ENCODE measurements around the gene CYTH3. TPM values are rescaled to one million over a fixed set of nuclear protein-coding genes. Genes with fewer than 3 reads are reported as not detected.
"Not testable (repeated sequence)": the region's sequence is repeated elsewhere in the genome, so short reads cannot be mapped to it uniquely, and the experiment has no call there.

Gene CYTH3
- total RNA-seq, 1 donor from 2014 or later, result 24.9 TPM

DNA sequence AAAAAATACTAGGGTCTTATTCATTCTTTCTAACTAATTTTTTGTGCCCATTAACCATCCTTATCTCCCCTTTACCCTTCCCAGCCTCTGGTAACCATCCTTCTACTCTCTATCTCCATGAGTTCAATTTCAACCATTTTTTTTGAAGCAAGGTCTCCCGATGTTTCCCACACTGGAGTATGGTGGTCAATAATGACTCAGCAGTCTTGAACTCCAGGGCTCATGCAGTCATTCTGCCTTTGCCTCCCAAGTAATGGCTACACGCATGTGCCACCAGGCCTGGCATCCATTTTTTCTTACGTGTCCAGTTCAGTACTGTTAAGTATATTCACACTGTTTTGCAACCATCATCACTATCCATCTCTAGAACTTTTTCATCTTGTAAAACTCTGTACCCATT, 60.4 kb downstream of the CYTH3 start:
- DNase-seq (ENCODE audit: low spot score), result no peak
- intact Hi-C loops (cut with DNase I), result no loop called here

DNA sequence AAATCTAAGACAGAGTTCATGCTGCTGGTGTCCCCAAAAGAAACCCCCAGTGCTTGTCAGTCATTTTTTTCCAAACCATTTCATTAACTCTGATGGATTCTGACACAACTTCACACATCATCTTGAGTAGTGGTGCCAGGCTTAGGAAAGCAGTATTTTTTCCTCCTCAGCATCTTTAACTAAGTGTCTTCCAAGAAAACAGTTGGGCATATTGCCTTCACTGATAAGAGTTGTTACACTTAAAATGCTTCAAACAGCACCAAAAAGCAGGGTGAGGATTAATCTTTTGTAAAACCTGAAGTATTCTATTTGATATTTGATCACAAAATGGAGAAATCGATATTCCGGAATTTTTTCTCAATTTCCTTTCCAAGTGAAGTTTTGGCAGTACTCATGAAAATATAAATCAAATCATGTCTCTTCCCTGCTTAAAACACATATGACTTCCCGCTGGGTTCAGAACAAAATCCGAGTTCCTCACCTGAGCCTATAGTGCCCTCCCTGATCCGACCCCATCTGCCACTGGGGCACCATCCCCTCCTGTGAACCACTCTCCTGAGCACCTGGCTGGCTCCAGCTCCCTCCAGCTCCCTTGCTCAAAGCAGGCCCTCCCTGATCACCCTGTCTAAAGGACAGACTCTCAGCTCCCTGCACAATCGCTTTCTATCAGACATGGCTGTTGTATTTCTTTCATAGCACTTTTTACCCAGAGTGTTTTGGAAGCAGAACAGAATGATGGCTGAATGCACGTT, 61.6 kb downstream of the CYTH3 start:
- DNase-seq (ENCODE audit: low spot score), result no peak
- intact Hi-C loops (cut with DNase I), result no loop called here

DNA sequence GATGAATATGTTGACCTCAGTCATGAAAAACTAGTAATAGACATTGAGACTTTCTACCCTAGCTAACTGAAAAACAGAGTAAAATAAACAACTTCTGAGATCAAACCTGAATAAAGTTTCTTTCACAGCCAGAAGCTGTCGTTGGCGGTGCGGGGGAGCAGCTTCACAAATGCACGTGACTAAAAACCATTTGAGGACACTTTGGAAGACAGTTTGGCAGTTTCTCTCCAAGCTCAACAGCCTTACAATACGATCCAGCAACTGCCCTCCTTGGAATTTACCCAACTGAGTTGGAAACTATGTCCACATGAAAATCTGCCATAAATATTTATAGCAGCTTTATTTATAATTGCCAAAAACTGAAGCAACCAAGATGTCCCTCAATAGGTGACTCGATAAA, 63.1 kb downstream of the CYTH3 start:
- intact Hi-C loops (cut with DNase I), result no loop called here
- no peak for DNase-seq (ENCODE audit: low spot score)

- intact Hi-C loops (cut with DNase I), result no loop called here
- DNase-seq (ENCODE audit: low spot score), result no peak
These were observed 63.7 kb downstream of the CYTH3 start for GRCh38 chr7:6208573-6209328.

DNA sequence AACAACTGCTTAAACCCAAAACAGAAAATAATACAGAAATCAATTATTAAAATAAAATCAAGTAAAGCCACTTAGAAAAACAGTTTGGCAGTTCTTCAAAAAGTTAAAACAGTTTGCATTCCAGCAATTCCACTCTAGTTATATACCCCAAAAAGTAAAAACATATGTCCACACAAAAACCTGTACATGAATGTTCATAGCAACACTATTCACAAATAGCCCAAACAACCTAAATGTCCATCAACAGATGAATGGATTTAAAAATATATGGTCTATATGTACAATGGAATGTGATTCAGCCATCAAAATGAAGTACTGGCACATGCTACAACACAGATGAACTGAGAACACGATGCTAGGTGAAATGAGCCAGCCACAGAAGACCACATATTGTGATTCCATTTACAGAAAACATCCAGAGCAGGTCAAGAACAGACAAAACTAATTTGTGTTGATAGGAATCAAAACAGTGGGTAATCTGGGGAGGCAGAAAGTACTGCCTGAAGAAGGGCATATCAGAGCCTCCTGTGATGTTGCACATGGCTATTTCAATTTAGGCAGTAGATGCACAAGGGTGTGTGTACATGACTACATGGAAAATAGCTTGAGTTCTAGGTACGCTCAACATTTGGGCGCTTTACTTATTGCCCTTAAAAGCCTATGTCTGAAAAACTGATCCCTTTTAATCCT, 66.3 kb downstream of the CYTH3 start:
- intact Hi-C loops (cut with DNase I), result no loop called here
- DNase-seq (ENCODE audit: low spot score), result no peak

GRCh38 chr7:6203381-6203780, 69.0 kb downstream of the CYTH3 start:
- intact Hi-C loops (cut with DNase I), result no loop called here
- DNase-seq (ENCODE audit: low spot score), result no peak

- intact Hi-C loops (cut with DNase I), result no loop called here
- no peak for DNase-seq (ENCODE audit: low spot score)
These were observed 70.3 kb downstream of the CYTH3 start for GRCh38 chr7:6202117-6202516.

DNA sequence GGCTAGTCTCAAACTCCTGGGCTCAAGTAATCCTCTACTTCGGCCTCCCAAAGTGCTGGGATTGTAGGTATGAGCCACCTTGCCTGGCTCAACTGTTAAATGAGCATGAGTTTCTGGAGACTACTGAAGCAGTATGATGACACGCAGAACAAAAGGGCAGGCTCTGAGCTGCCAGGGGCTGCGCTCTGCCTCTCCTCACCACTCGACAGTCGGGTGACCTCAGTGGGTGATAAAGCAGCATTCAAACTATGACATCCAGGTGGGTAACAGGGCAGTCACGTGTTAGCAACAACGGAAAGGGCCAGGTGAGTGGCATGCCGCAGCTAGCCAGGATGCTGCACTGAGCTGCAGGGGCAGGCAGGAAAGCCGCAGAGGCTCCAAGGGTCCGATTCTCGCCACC, 71.5 kb downstream of the CYTH3 start:
- intact Hi-C loops (cut with DNase I), result no loop called here

DNA sequence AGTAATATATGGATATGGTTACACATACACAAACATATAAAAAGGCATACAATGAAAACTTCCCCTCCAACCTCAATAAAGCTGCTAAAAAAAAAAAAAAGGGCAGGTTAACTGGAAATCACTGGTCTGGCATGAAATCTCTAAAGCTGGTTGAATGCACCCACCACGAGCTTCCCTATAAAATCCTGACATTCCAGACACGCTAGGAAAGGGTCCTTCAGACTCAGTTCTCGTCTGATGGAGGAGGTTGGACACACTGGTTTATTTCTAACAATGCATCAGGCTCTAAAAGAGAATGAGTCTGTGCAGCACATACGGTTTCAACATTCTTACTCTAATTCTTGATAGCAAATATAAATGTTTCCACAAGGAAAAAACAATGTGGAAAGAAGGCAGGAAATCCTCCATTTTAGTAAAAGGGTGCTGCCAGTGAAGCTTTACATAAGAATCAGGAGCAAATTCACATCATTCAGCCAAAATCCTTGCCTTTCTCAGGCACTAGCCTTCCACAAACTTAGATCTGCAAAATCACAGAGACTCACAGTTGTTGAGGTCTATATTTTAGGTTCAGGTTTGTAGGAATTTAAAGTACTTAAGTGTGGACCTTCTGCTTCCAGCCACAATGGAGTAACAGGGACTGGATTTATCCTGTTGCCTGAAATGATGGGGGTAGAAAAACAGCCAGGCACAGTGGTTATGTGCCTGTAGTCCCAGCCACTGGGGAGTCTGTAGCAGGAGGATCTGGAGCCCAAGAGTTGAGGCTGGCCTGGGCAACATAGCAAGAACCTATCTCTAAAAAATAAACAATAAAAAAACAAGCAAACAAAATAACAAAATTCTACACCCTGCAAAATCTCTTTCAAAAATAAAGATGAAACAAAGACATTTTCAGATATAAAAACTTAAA, 73.5 kb downstream of the CYTH3 start:
- intact Hi-C loops (cut with DNase I), result no loop called here

More for the DNA sequence above, 71.5 kb downstream of the CYTH3 start:
- no peak for DNase-seq (ENCODE audit: low spot score)

GRCh38 chr7:6197801-6198551, 74.4 kb downstream of the CYTH3 start:
- DNase-seq (ENCODE audit: low spot score), result no peak
- intact Hi-C loops (cut with DNase I), result no loop called here

More for the DNA sequence above, 73.5 kb downstream of the CYTH3 start:
- no peak for DNase-seq (ENCODE audit: low spot score)

DNA sequence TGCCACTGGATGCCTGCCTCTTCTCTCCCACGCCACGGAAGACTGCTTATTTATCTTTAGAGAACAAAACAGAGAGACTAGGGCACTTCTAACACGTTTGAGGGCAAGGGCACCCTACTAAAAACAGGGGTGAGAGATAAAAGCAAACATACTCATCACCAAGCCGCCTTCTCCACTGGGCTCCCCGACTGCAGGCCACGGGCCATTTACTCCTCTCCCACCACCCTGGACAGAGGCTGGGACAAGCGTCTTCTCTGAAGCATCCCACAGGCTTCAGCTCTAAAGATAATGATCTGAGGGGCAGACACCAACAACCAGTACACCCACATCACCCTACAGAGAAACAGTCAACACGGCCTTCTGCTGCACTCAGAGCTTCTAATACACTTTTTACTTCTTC, 78.7 kb downstream of the CYTH3 start:
- intact Hi-C loops (cut with DNase I), result no loop called here
- no peak for DNase-seq (ENCODE audit: low spot score)

DNA sequence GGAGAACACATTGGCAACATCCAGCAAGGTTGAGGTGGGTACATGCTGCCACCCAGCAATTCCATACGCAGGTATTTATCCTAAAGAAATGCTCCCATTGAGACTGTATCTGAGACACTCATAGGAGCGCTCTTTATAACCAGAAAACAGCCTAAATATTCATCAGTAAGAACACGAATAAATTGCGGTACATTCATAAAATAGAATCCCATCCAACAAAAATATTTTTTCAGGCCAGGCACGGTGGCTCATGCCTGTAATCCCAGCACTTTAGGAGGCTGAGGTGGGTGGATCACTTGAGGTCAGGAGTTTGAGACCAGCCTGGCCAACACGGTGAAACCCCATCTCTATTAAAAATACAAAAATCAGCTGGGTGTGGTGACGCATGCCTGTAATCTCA, 81.9 kb downstream of the CYTH3 start:
- intact Hi-C loops (cut with DNase I); DNase-seq (ENCODE audit: low spot score): not testable (repeated sequence)

DNA sequence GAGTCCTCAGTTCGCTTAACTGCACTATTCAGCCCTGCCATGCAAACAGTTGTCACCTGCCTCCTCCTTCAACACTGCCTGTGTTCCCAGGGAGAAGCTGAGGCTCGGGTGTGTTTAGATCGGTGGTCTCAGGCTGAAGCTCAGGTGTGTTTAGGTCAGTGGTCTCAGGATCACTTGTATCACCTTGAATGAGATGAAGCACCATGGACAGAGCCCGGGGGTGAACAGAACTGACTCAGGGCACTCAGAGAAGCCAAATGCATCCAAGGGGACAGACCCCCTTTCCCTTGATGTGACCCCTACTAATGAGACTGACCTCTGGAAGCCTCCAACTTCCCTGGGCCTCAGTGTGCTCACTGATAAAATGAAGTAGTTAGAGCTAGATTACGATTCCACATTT, 84.0 kb downstream of the CYTH3 start:
- intact Hi-C loops (cut with DNase I), result no loop called here
- DNase-seq (ENCODE audit: low spot score), result no peak

DNA sequence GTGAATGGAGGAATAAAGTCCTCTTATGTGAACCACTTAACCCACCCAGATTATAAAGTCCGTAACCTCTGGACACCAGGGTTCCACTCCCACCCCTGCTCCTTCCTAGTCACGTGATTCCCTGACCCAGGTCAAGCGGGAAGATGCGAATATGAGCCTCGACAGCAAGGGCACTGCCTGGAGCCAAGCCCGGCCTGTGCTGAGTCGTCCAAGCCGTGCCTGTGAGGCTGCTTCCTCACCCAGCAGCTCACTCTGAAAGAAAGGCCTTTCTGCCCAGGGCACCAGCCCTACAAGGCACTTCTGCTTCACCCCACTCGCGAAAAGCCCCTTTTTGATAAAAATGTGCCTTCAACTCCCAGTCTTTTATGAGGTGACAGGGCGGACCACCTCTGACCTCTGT, 85.8 kb downstream of the CYTH3 start:
- no peak for DNase-seq (ENCODE audit: low spot score)
- intact Hi-C loops (cut with DNase I), result no loop called here

GRCh38 chr7:6182993-6183392, 89.4 kb downstream of the CYTH3 start:
- DNase-seq (ENCODE audit: low spot score), result no peak
- intact Hi-C loops (cut with DNase I), result no loop called here

- DNase-seq (ENCODE audit: low spot score), result no peak
- intact Hi-C loops (cut with DNase I), result no loop called here
These were observed 91.3 kb downstream of the CYTH3 start for GRCh38 chr7:6181136-6181535.

- DNase-seq (ENCODE audit: low spot score), result no peak
- intact Hi-C loops (cut with DNase I), result no loop called here
These were observed 92.1 kb downstream of the CYTH3 start for GRCh38 chr7:6180344-6180725.

- intact Hi-C loops (cut with DNase I), result no loop called here
- DNase-seq (ENCODE audit: low spot score), result no peak
These were observed 92.6 kb downstream of the CYTH3 start for GRCh38 chr7:6179620-6180343.
